ENCODE results near the gene SVOP.
"Not testable (repeated sequence)": the region's sequence is repeated elsewhere in the genome, so short reads cannot be mapped to it uniquely, and the experiment has no call there.

Gene SVOP

DNA sequence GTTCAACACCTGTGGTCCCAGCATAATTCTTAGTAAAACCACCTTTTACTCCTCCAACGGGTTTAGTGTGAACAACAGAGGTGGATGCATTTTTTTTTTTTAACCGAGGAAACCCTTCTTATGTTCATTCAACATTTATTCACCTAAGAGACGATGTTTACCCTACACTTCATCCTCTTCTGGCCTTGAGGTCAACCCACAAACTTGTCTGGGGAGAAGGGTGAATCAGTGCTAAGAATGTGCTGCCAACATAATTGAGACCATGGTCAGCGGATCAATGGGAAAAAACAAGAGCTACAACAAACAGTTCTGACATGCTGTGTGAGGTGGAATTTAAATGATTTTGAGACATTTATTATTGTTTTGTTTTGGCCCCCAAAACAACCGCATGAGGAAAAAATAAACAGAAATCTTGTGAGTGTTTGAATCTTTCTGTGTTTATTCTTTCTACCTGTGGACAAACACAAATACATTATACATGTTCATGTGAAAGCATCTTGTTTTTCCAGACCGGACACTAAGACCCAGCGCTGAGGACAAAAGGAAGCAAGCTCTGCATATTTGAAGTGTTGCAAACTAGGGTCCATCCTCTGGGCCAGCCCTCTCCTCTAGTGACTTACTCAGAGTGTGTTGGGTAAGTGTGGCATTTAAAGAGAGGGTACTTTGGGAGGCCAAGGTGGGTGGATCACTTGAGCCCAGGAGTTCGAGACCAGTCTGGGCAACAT, 26.4 kb upstream of the SVOP start:
- TF ChIP-seq GATA1 (IDR thresholded peaks at IDR 0.05; ENCODE audit: low read depth, low read length) (no peak), POLR2A (IDR thresholded peaks at IDR 0.05; ENCODE audit: low read length) (no peak)
- no peak for DNase-seq

- TF ChIP-seq GATA1 (IDR thresholded peaks at IDR 0.05; ENCODE audit: low read depth, low read length) (no peak), POLR2A (IDR thresholded peaks at IDR 0.05; ENCODE audit: low read length) (no peak)
- no peak for DNase-seq
Observed at GRCh38 chr12:109044241-109044640, 23.4 kb upstream of the SVOP start.

DNA sequence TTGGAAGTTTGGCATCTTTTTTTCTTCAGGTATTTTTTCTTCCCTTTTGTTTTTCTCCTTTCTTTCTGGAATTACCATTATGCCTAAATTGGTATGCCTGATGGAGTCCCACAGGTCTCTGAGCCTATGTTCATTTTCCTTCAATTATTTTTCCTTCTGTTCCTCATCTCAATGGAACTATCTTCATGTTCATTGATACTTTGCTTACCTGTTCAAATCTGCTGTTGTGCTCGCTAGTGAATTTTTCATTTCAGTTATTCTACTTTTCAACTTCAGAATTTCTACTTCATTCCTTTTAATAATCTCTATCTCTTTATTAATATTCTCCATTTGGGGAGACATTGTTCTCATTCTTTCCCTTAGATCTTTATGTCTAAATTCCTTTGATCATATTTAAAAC, 16.1 kb upstream of the SVOP start:
- TF ChIP-seq POLR2A (IDR thresholded peaks at IDR 0.05; ENCODE audit: low read length) (no peak), GATA1 (IDR thresholded peaks at IDR 0.05; ENCODE audit: low read depth, low read length) (no peak)
- DNase-seq, result no peak

DNA sequence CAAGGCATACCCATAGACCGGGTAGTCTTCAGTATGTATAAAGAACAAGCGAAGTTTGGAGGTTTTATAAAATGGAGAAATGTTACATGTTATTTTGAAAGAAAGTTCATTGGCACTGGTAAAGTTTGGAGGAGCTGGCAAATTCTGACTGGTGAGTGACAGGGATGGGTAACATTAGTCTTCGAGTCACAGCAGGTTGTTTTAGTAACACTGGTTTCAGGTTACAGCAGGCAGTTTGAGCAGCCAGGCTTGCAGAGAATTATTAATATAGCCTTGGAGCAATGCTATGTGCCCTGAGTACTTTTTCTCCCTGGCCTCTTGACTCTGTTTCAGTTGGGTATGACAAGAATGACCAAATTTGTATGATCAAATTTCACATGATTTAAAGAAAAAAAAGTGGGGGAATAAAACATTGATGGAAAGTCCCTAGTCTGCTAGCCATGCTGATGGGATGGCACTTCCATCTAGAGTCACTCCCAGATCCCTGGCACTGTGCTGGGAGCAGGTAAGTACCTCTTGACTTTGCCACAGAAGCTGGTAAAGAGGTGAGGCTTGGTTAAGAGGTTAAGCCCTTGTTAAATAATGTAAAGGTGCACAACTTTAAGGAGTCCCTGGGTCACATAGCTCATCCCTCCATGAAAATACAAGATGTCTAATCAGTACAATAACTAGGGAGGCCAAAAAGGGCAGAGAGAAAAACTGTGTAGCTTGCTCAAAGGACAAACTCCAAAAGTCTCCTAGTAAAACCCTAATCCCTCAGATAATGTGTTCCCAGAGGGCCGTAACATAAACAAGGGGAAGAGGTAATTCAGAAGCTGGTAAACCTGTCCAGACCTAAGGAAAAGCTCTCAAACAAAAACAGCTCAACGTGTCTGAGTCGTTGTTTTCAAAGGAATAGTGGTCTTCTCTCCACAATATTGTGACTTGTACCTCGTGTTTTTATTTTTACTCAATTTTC, 12.7 kb upstream of the SVOP start:
- no peak for TF ChIP-seq POLR2A (IDR thresholded peaks at IDR 0.05; ENCODE audit: low read length)

DNA sequence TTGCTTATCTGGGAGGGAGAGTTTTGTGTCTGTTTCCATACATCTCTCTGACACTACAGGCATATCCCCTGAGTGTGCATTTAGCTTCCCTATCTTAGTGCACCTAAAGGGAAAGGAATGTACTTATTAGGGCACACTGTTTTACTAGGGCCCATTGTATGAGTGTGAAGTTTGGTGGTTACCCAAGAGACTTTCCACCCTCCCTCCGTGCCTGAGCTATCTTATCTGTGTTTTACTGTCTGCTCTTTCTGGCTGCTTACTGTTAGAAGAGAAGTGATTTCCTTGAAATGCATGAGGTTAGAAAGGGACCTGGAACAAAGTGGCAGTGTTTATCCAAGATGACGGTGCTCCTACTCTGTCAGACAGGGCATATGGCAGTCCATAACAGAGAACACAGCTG, 8.5 kb upstream of the SVOP start:
- DNase-seq, result no peak
- TF ChIP-seq GATA1 (IDR thresholded peaks at IDR 0.05; ENCODE audit: low read depth, low read length) (no peak), POLR2A (IDR thresholded peaks at IDR 0.05; ENCODE audit: low read length) (no peak)

More for the DNA sequence above, 12.7 kb upstream of the SVOP start:
- DNase-seq, result no peak

GRCh38 chr12:109028624-109029023, 7.8 kb upstream of the SVOP start:
- not testable (repeated sequence) for DNase-seq

DNA sequence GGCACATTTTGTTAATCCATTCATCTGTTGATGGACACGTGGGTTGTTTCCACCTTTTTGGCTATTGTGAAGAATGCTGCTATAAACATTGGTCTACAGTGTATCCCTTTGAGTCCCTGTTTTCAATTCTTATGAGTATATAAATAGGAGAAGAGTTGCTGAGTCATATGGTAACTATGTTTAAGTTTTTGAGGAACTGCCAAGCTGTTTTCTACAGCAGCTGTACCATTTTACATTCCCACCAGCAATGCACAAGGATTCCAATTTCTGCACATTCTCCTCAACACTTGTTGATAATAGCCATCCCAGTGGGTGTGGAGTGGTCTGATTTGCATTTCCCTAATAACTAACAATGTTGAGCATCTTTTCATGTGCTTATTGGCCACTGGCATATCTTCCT, 6.9 kb upstream of the SVOP start:
- no peak for TF ChIP-seq GATA1 (IDR thresholded peaks at IDR 0.05; ENCODE audit: low read depth, low read length)
- DNase-seq, result no peak

DNA sequence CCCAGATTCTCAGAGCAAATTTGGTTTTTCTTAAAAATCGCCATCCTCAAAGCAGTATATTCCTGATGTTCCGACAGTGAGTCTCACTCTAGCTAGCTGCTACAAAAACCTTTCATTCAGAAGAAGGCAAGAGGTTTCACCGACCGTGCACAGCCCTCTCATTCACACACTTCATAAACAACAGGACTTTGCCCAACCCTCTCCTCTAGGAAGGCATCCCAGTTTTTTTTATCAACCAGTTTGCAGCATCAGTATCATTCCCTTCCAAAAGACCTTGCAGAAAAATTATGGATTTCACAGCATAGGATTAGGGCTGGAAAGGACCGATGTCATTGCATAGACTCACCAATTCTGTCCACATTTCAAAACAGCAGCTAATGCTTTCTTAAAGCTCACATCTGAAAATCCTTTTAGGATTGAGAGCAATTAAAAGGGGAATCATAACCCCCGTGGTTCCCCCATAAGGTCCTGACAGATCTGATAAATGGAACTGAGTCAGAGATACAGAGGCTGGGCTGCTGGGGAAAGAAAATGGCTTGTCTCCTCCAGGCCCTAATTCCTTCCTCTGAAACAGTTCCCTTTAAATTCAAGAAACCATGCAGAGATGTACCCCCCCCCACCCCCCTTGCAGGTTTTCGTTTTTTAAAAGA, 597 bp downstream of the SVOP start:
- TF ChIP-seq POLR2A (IDR thresholded peaks at IDR 0.05; ENCODE audit: low read length) (no peak), GATA1 (IDR thresholded peaks at IDR 0.05; ENCODE audit: low read depth, low read length) (no peak)
- DNase-seq, result no peak

- TF ChIP-seq POLR2A (IDR thresholded peaks at IDR 0.05; ENCODE audit: low read length) (no peak), GATA1 (IDR thresholded peaks at IDR 0.05; ENCODE audit: low read depth, low read length) (no peak)
- no peak for DNase-seq
Observed at GRCh38 chr12:109018296-109018695, 2.6 kb downstream of the SVOP start.

DNA sequence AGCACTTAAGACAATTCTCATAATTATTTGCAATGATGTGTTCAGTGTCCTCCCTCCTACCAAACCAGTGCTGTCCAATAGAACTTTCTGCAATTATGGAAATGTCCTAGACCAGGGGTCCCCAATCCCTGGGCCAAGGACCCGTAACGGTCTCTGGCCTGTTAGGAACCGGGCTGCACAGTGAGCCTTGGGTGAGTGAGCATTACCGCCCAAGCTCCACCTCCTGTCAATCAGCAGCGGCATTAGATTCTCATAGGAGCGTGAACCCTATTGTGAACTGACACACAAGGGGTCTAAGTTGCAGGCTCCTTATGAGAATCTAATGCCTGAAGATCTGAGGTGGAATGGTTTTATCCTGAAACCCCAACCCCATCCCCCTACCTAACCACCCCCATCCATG, 3.9 kb downstream of the SVOP start:
- no peak for TF ChIP-seq GATA1 (IDR thresholded peaks at IDR 0.05; ENCODE audit: low read depth, low read length)
- no peak for TF ChIP-seq POLR2A (IDR thresholded peaks at IDR 0.05; ENCODE audit: low read length)
- DNase-seq, result no peak

GRCh38 chr12:109016016-109016415, 4.9 kb downstream of the SVOP start:
- TF ChIP-seq GATA1 (IDR thresholded peaks at IDR 0.05; ENCODE audit: low read depth, low read length) (no peak), POLR2A (IDR thresholded peaks at IDR 0.05; ENCODE audit: low read length) (no peak)
- no peak for DNase-seq

DNA sequence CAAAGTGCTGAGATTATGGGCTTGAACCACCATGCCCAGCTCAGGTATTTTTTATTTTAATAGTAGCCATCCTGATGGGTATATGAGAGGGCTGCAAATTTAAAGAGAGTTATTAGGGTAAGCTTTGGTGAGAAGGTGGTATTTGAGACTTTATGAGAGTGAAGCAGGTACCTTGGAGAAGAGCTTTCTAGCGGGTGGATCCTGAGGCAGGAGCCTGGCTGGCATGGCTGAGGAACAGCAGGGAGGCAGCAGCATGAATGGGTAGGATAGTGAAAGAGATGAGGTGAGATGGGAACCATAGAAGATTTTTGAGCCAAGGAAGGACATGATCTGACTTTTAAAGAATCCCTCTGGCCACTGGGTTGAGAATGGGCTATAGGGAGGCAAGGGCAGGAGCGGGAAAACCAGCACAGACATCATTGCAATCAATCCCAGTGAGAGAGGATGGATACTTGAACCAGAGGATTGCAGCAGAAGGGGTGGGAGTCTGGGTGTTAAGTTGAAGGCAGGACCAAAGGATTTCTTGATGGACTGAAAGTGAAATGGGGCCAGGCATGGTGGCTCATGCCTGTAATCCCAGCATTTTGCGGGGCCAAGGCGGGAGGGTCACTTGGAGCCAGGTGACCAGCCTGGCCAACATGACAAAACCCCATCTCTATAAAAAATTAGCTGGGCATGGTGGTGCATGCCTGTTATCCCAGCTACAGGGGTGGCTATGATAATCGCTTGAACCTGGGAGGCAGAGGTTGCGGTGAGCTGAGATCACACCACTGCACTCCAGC, 5.7 kb downstream of the SVOP start:
- TF ChIP-seq POLR2A (IDR thresholded peaks at IDR 0.05; ENCODE audit: low read length), result no peak
- no peak for TF ChIP-seq GATA1 (IDR thresholded peaks at IDR 0.05; ENCODE audit: low read depth, low read length)
- no peak for DNase-seq

GRCh38 chr12:109010259-109010658, 10.6 kb downstream of the SVOP start:
- TF ChIP-seq GATA1 (IDR thresholded peaks at IDR 0.05; ENCODE audit: low read depth, low read length) (no peak), POLR2A (IDR thresholded peaks at IDR 0.05; ENCODE audit: low read length) (no peak)
- no peak for DNase-seq

- TF ChIP-seq GATA1 (IDR thresholded peaks at IDR 0.05; ENCODE audit: low read depth, low read length), result no peak
- no peak for TF ChIP-seq POLR2A (IDR thresholded peaks at IDR 0.05; ENCODE audit: low read length)
- no peak for DNase-seq
Observed at GRCh38 chr12:109009766-109010165, 11.1 kb downstream of the SVOP start.
